C4-2B (cell line): ENCODE measurements around the gene SLC25A42.

Source experiments
- H3K27ac ChIP-seq: fragments of 450-650 bp; 2 replicates; pipeline ENCODE4 v1.5.1; 2017
- ZFX ChIP-seq: fragments of 450-650 bp; IDR thresholded peaks from 2 replicates; pipeline ENCODE4 v1.6.1; 2017
- TF ChIP-seq, protein P1 (sequence below): fragments of 450-650 bp; conservative IDR thresholded peaks from 2 replicates; pipeline ENCODE4 v1.5.1; 2017; ENCODE audit warnings: mild to moderate bottlenecking

SLC25A42 gene

DNA sequence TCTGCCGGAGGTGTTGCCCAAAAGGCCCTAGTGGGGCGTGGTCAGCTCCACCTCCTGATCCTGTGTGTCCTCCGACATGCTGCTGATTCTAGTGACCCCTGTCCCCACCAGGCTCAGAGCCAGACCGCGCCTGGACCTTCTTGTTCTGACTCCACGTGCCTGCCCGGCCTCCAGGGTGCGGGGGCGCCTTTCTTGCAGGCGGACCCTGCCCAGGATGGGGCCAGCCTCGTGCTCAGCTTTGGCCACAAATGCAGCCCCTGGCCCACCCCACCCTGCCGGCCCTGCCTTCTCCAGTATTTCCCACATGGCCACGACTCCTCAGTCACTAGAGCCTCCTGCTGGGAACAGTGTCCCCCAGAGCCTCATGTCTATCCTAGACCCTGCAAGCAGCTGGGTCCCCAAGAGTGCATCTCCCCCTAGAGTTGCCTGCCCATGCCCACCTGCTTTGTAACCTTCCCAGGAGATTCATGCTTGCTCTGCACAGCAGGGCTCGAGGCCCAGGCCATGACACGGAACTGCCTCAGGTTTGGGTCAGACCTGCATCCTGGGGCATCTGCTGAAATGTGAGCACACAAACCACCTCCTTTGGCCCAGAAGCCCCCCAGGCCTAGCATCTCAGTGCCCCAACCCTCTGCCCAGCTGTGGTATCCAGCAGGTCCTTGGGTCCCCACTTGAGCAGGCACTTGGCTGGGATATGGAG, 47.5 kb downstream of the SLC25A42 start:
- H3K27ac ChIP-seq: no peak overlapping the region
- TF ChIP-seq, protein P1, sequence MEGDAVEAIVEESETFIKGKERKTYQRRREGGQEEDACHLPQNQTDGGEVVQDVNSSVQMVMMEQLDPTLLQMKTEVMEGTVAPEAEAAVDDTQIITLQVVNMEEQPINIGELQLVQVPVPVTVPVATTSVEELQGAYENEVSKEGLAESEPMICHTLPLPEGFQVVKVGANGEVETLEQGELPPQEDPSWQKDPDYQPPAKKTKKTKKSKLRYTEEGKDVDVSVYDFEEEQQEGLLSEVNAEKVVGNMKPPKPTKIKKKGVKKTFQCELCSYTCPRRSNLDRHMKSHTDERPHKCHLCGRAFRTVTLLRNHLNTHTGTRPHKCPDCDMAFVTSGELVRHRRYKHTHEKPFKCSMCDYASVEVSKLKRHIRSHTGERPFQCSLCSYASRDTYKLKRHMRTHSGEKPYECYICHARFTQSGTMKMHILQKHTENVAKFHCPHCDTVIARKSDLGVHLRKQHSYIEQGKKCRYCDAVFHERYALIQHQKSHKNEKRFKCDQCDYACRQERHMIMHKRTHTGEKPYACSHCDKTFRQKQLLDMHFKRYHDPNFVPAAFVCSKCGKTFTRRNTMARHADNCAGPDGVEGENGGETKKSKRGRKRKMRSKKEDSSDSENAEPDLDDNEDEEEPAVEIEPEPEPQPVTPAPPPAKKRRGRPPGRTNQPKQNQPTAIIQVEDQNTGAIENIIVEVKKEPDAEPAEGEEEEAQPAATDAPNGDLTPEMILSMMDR: no peak
- TF ChIP-seq ZFX: no peak

DNA sequence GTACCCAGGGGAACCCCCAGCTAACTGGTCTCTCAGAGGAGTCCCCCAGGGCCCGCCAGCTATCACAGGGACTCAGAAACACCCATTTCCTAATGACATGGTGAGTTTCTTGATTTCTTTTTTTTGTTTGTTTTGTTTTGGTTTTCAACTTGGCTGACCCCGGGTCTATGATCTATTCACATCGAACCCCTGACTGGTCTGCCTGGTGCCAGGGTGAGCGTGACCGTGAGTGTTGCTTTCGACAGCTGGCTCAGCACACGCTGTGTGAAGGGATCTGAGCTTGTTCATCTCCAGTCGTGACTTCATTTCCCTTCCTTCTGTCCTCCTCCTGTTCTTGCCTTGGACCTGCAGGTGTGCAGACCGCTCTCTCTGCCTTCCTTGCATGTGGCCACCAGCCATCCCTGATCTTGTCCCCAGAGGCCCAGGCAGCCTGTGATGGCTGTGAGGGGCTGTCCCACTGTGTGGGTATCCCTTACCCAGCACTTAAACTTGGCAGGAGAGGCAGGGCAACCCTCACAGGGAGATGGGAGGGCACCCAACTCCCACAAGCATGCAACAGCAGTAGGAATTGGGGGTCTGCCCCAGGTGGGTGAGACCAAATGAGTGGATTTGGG, 48.3 kb downstream of the SLC25A42 start:
- TF ChIP-seq ZFX: no peak
- TF ChIP-seq, protein P1: no peak
- no peak overlapping the region for H3K27ac ChIP-seq

DNA sequence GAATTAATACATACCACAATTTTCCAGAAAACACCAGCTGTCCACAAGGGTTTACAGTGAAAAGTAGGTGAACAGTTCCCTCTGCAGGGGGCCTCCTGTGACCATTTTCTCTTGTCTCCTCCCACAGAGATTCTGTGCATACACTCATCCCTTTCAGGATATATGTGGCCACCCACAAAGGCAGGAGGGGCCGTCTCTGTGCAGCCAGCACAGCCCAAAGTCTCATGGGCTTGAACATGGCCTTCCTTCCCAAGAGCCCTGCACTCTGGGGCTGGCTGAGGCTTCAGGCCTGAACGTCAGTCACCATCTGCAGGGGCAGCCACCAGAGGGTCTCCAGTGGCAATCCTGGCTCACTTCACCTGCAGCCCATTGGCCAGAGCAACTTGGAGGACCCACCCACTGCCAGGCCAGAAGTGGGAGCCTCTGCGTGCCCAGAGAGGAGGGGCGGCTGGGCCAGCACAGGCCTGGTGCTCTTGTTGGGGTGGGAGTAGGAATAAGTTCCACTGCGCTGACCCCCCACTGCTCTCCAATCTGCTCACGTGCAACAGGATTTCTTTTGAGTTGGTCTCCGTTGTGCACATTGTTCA, 49.3 kb downstream of the SLC25A42 start:
- no peak overlapping the region for H3K27ac ChIP-seq
- TF ChIP-seq, protein P1: no peak
- no peak for TF ChIP-seq ZFX

DNA sequence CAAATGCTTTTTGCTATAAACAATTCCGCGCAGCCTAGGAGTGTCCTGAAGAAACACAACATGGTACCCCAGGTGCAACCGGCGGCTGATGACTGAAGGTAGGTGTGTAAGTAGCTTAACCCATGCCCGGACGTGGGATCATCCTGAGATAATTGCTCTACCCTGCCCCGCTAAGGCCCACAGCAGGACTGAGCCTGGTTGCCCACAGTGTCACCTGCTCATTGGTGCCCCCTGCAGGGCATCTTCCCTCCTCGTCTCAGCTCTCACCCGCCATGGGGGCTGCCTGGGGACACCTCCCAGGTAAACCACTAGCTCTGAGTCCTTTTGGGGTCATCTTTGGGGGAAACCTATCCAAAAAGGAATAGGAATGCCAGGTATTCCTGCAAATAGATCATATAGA, 52.2 kb downstream of the SLC25A42 start:
- H3K27ac ChIP-seq: no peak overlapping the region
- TF ChIP-seq ZFX: no peak
- TF ChIP-seq, protein P1: no peak; the same call in 1 of the 2 replicates

DNA sequence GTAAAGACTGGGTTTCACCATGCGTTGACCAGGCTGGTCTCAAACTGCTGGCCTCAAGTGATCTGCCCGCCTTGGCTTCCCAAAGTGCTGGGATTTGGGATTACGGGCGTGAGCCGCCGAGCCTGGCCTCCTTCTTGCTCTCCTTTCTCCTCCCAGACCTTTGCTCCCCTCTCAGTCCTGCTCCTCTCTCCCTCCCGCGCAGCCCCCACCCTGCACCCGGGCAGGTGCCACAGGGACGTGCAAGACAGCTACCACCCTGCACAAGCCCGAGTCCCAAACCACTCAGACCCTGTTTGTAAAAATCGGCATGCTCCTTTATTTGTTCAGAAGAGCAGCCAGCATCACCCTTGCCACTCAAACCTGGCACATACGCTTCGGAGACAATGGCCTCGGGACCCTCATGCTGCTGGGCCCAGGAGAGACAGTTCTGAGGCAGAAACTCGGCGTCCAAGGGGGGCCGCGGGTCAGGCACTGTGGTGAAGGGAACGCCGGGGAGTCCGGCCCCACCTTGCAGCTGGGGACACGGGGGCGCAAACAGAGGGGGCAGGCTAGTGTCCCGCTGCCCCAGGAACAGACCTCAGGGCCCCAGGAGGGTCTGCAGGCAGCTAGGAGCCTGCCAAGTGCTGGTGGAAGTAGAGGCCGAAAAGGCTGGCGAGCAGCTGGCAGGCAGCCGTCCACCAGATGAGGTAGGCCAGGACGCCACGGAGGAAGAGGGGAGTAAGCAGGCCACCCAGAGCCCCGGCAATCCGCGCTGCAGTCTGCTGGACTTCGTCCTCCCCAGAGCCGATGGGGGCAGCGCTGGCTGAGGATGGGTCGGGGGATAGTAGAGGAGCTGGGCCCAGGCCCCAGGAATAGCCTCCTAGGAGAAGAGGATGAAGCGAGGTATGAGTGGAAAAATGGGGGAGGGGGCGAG, 55.8 kb downstream of the SLC25A42 start:
- H3K27ac ChIP-seq: no peak overlapping the region
- TF ChIP-seq ZFX: no peak

DNA sequence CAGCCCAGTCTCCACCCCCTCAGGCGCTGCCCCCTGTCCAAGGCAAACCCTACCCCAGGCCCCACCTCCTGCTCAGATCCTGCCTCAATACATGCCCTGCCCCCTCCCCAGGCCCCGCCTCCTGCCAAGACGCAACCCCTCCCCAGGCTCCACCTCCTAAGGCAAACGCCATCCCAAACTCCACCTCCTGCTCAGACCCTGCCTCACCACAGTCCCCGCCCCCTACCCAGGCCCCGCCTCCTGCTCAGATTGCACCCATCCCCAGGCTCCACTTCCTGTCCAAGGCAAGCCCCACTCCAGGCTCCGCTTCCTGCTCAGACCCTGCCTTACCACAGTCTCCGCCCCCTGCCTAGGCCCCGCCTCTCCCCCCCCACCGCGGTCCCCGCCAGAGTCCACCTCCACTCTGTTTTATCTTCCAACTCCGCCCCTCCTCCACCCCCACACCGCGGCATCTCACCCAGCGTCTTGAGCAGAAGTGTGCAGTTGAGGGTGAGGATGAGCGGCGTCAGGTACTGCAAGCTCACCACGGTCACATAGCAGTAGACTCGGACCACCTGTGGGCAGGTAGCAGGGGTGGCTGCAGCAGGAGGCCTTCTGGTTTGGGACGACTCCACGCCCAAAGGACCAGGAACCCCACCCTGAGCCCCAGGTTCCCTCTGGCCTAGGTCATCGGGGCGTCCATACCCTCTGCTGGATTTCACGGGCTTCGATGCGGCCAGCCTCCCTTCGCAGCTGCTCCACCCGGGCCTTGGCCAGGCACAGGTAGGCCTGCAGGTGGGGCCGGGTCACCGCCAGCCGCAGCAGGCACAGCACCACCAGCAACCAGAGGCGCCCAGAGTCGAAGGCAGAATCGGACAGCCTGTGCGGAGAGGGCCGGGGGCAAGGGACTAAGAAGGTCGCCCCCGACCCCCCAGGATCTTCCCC, 56.8 kb downstream of the SLC25A42 start:
- H3K27ac ChIP-seq: no peak overlapping the region
- no peak for TF ChIP-seq ZFX
- TF ChIP-seq, protein P1: no peak

DNA sequence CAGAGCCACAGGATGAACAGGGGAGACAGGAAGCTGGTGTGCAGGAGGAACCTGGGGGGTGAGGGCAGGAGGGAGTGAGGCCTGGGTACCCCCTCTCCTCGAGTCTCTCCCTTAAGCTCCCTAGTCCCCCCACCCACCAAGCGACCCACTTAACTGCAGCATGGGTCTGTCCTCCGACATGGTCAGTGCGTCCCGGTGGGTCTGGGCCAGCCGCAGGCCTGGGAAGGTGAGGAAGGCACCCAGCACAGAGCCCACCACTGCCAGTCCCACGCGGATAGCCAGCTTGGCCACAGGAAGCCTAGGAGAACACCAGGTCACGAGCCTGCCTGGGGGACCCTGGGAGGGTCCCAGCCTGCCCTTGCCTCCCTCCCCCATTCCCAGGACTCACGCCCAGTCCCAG, 57.6 kb downstream of the SLC25A42 start:
- TF ChIP-seq, protein P1: no peak
- no peak for TF ChIP-seq ZFX
- H3K27ac ChIP-seq: no peak overlapping the region
